ENCODE measurements around the gene ERFE. TPM values are rescaled to one million over a fixed set of nuclear protein-coding genes. Genes with fewer than 3 reads are reported as not detected.

Gene ERFE
- total and polyA plus RNA-seq, 2 of the 13 experiments (the other 11 are each of a cell fraction or from before 2014, with no cell fraction given) = 0.09 TPM; not detected in 1

DNA sequence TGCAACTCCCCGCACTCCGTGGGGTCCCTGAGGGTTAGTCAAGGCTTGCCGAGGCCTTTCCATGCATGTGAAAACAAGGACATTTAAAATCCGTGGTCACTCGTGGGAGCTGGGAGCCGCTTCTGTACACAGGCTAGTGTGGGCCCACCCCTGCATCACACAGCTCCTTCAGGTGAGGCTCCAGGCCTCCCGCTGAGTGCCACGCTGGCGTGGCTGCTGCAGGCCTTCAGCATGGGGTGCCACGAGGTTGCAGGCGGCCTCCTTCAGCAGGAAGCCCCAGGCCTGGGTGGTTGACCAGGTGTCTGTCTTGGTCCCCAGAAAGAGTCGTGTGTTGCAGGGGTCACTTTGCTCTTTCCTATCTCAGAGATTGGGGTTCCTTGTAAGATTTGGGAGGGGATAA, 13.7 kb upstream of the ERFE start:
- no peaks in the 10 kb centered on the region for H3K36me3 ChIP-seq (replicated peaks in 1 of 2; ENCODE audit: control insufficient read depth in 1 of 2, insufficient read depth in 2 of 2, low read length in 2 of 2)
- in situ Hi-C loops (cut with HindIII; ENCODE audit: extremely low pct_ligation_motif_present, low pct_unique_long_range_greater_than_20kb) (no loop called here), intact Hi-C loops (cut with micrococcal nuclease; ENCODE audit: unreplicated experiment) (no loop called here)
- DNase-seq (ENCODE audit: low spot score) (no peak), ATAC-seq (no peak), FAIRE-seq (no peak)
- CTCF ChIA-PET (ENCODE audit: low intra/inter-chr PET ratio, low total read pairs) = no interaction called here
- no peak overlapping the region for H3K9ac ChIP-seq (ENCODE audit: insufficient read depth, low read depth, low read length)
- peaks cover 20% of the 10 kb centered on the region for H3K4me1 ChIP-seq (ENCODE audit: insufficient read depth, low read length)
- H3K27ac ChIP-seq (ENCODE audit: extremely low read length, insufficient read depth, low read length) = no peak overlapping the region
- POLR2A ChIA-PET = no interaction called here
- H3K27me3 ChIP-seq (ENCODE audit: control insufficient read depth in 1 of 2, insufficient read depth in 2 of 2, low read length in 2 of 2) = peaks cover 25 to 68% of the 10 kb centered on the region in 2 experiments
- WGBS (ENCODE audit: low lambda C conversion rate) = 58% methylated on average over 5 of the region's 12 CpGs
- no peak for TF ChIP-seq ZNF619 (CRISPR knock-in tag; IDR thresholded peaks at IDR 0.05)
- TF ChIP-seq, protein P1, sequence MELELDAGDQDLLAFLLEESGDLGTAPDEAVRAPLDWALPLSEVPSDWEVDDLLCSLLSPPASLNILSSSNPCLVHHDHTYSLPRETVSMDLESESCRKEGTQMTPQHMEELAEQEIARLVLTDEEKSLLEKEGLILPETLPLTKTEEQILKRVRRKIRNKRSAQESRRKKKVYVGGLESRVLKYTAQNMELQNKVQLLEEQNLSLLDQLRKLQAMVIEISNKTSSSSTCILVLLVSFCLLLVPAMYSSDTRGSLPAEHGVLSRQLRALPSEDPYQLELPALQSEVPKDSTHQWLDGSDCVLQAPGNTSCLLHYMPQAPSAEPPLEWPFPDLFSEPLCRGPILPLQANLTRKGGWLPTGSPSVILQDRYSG (CRISPR knock-in tag; IDR thresholded peaks at IDR 0.05) = no peak
- no peak for TF ChIP-seq ZNF713 (CRISPR knock-in tag; IDR thresholded peaks at IDR 0.05)
- TF ChIP-seq, protein P2, sequence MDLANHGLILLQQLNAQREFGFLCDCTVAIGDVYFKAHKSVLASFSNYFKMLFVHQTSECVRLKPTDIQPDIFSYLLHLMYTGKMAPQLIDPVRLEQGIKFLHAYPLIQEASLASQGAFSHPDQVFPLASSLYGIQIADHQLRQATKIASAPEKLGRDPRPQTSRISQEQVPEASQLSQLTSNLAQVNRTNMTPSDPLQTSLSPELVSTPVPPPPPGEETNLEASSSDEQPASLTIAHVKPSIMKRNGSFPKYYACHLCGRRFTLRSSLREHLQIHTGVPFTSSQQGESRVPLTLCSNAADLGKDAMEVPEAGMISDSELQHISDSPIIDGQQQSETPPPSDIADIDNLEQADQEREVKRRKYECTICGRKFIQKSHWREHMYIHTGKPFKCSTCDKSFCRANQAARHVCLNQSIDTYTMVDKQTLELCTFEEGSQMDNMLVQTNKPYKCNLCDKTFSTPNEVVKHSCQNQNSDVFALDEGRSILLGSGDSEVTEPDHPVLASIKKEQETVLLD (CRISPR knock-in tag; IDR thresholded peaks at IDR 0.05; ENCODE audit: low read depth) = no peak
- no peak for TF ChIP-seq ZNF350 (CRISPR knock-in tag; IDR thresholded peaks at IDR 0.05; ENCODE audit: borderline replicate concordance, low read depth)
- no peak for TF ChIP-seq BRD4 (CRISPR knock-in tag; IDR thresholded peaks at IDR 0.05)
- TF ChIP-seq, protein P3, sequence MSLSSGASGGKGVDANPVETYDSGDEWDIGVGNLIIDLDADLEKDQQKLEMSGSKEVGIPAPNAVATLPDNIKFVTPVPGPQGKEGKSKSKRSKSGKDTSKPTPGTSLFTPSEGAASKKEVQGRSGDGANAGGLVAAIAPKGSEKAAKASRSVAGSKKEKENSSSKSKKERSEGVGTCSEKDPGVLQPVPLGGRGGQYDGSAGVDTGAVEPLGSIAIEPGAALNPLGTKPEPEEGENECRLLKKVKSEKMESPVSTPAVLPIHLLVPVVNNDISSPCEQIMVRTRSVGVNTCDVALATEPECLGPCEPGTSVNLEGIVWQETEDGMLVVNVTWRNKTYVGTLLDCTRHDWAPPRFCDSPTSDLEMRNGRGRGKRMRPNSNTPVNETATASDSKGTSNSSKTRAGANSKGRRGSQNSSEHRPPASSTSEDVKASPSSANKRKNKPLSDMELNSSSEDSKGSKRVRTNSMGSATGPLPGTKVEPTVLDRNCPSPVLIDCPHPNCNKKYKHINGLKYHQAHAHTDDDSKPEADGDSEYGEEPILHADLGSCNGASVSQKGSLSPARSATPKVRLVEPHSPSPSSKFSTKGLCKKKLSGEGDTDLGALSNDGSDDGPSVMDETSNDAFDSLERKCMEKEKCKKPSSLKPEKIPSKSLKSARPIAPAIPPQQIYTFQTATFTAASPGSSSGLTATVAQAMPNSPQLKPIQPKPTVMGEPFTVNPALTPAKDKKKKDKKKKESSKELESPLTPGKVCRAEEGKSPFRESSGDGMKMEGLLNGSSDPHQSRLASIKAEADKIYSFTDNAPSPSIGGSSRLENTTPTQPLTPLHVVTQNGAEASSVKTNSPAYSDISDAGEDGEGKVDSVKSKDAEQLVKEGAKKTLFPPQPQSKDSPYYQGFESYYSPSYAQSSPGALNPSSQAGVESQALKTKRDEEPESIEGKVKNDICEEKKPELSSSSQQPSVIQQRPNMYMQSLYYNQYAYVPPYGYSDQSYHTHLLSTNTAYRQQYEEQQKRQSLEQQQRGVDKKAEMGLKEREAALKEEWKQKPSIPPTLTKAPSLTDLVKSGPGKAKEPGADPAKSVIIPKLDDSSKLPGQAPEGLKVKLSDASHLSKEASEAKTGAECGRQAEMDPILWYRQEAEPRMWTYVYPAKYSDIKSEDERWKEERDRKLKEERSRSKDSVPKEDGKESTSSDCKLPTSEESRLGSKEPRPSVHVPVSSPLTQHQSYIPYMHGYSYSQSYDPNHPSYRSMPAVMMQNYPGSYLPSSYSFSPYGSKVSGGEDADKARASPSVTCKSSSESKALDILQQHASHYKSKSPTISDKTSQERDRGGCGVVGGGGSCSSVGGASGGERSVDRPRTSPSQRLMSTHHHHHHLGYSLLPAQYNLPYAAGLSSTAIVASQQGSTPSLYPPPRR (CRISPR knock-in tag; IDR thresholded peaks at IDR 0.05; ENCODE audit: borderline replicate concordance) = no peak
- TF ChIP-seq, protein P4, sequence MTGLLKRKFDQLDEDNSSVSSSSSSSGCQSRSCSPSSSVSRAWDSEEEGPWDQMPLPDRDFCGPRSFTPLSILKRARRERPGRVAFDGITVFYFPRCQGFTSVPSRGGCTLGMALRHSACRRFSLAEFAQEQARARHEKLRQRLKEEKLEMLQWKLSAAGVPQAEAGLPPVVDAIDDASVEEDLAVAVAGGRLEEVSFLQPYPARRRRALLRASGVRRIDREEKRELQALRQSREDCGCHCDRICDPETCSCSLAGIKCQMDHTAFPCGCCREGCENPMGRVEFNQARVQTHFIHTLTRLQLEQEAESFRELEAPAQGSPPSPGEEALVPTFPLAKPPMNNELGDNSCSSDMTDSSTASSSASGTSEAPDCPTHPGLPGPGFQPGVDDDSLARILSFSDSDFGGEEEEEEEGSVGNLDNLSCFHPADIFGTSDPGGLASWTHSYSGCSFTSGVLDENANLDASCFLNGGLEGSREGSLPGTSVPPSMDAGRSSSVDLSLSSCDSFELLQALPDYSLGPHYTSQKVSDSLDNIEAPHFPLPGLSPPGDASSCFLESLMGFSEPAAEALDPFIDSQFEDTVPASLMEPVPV (CRISPR knock-in tag; IDR thresholded peaks at IDR 0.05) = no peak
- no peak for TF ChIP-seq NFE2 (CRISPR knock-in tag; IDR thresholded peaks at IDR 0.05)
- TF ChIP-seq MED13 (CRISPR knock-in tag; IDR thresholded peaks at IDR 0.05) = no peak
- TF ChIP-seq ZNF232 (CRISPR knock-in tag; IDR thresholded peaks at IDR 0.05; ENCODE audit: borderline replicate concordance) = no peak
- H3K9me3 ChIP-seq (ENCODE audit: low read length) = no peaks in the 10 kb centered on the region
- BruUV-seq (replicated peaks) = no TSS peak
- H4K20me1 ChIP-seq (ENCODE audit: insufficient read depth, low read length) = no peaks in the 10 kb centered on the region
- H3K79me2 ChIP-seq (ENCODE audit: insufficient read depth, low read length) = no peaks in the 10 kb centered on the region
- H2AFZ ChIP-seq (ENCODE audit: low read length) = no peak overlapping the region
- H3K4me2 ChIP-seq (ENCODE audit: low read depth, low read length) = no peak overlapping the region
- no peak overlapping the region for H3K4me3 ChIP-seq (replicated peaks in 1 of 3; ENCODE audit: insufficient read depth in 1 of 3, low read depth in 2 of 3, low read length in 3 of 3)

Data from HepG2 (cell line).